HepG2 (cell line): ENCODE results near the gene RYR2. TPM values are rescaled to one million over a fixed set of nuclear protein-coding genes. Genes with fewer than 3 reads are reported as not detected.
A peak's percentile ranks its signal among the peaks of the same experiment; 100 is the strongest.

Source experiments
- ATAC-seq: fragments of 200-7000 bp; cut with Tn5 transposase; 3 replicates; pipeline ENCODE4 v1.9.1; 2020; ENCODE audit warnings: mild to moderate bottlenecking, moderate library complexity
- BruUV-seq: library from RNA; stranded (reverse); fragments of 400-500 nt; replicated peaks from 2 replicates; lab custom pipeline; 2021; lab: Mats Ljungman, UMichigan
- CTCF ChIA-PET: fragments of 300-600 bp; formaldehyde crosslinking; extraction: SDS; loops from one replicate; lab custom pipeline; 2021; ENCODE audit warnings: low total read pairs, inconsistent platforms, low intra/inter-chr PET ratio; lab: Yijun Ruan, JAX
- POLR2A ChIA-PET: fragments of 350-600 bp; sonication (Branson Sonifier 250); formaldehyde crosslinking; loops from one replicate; lab custom pipeline; 2020; ENCODE audit warnings: antibody characterized with exemption, inconsistent platforms; lab: Yijun Ruan, JAX
- DNase-seq: peaks from one replicate; pipeline ENCODE4 v3.0.0-alpha.2; 2015; ENCODE audit warnings: low spot score
- FAIRE-seq: peaks from 3 replicates; lab custom pipeline; 2011; peaks lifted over from hg19 to GRCh38; lab: Jason Lieb, UNC
- H2AFZ ChIP-seq: one replicate; pipeline ENCODE4 v1.6.1; 2011; ENCODE audit warnings: low read length, inconsistent platforms
- H3K27ac ChIP-seq: fragments of 300-600 bp; 3 replicates; pipeline ENCODE4 v1.8.0; 2011; ENCODE audit warnings: mixed run types, mild to moderate bottlenecking, mixed read lengths, low read length, inconsistent platforms; ENCODE audit not compliant: insufficient read depth; ENCODE audit errors: extremely low read length
- H3K27me3 ChIP-seq, 2 experiments: fragments of 200-600 bp in 1 of 2; 2 replicates in 1 of 2; 3 replicates in 1 of 2; pipeline versions ENCODE4 v1.6.0 to v1.8.0; 2011; ENCODE audit warnings: low read length in 2 of 2, mild to moderate bottlenecking in 2 of 2, moderate library complexity in 2 of 2, inconsistent platforms in 1 of 2; ENCODE audit not compliant: insufficient read depth in 2 of 2, control insufficient read depth in 1 of 2
- H3K36me3 ChIP-seq, 2 experiments: fragments of 200-600 bp in 1 of 2; replicated peaks in 1 of 2; 2 replicates in 1 of 2; 3 replicates in 1 of 2; pipeline versions ENCODE4 v1.5.1 to v1.8.0; 2011; ENCODE audit warnings: low read length in 2 of 2, inconsistent platforms in 1 of 2; ENCODE audit not compliant: insufficient read depth in 2 of 2, control insufficient read depth in 1 of 2
- H3K4me1 ChIP-seq: 2 replicates; pipeline ENCODE4 v1.5.1; 2012; ENCODE audit warnings: low read length, inconsistent platforms; ENCODE audit not compliant: insufficient read depth
- H3K4me2 ChIP-seq: 2 replicates; pipeline ENCODE4 v1.6.0; 2011; ENCODE audit warnings: low read depth, low read length, inconsistent platforms
- H3K4me3 ChIP-seq, 3 experiments: fragments of 200-600 bp in 1 of 3; sonication (generic), shearing (Covaris generic) in 1 of 3; replicated peaks in 1 of 3; 2 replicates each; pipeline ENCODE4 v1.5.1; 2011 to 2016; ENCODE audit warnings: low read length in 3 of 3, inconsistent platforms in 2 of 3, low read depth in 2 of 3, mild to moderate bottlenecking in 2 of 3, control low read depth in 1 of 3, mixed read lengths in 1 of 3; ENCODE audit not compliant: insufficient read depth in 1 of 3
- H3K79me2 ChIP-seq: one replicate; pipeline ENCODE4 v1.6.1; 2011; ENCODE audit warnings: low read length, inconsistent platforms; ENCODE audit not compliant: insufficient read depth
- H3K9ac ChIP-seq: 2 replicates; pipeline ENCODE4 v1.6.0; 2011; ENCODE audit warnings: mild to moderate bottlenecking, low read depth, low read length, inconsistent platforms; ENCODE audit not compliant: insufficient read depth
- H3K9me3 ChIP-seq: 2 replicates; pipeline ENCODE4 v1.5.1; 2012; ENCODE audit warnings: mild to moderate bottlenecking, low read length
- H4K20me1 ChIP-seq: 2 replicates; pipeline ENCODE4 v1.6.0; 2011; ENCODE audit warnings: inconsistent platforms, mild to moderate bottlenecking, low read length, moderate library complexity; ENCODE audit not compliant: insufficient read depth
- AKNA ChIP-seq: sonication (generic); formaldehyde crosslinking; IDR thresholded peaks from 2 replicates; pipeline ENCODE4 v1.4.0; 2020; ENCODE audit warnings: missing genetic modification reagents, borderline replicate concordance
- CEBPG ChIP-seq: IDR thresholded peaks from 2 replicates; pipeline ENCODE4 v1.6.1; 2016
- GZF1 ChIP-seq: sonication (generic); formaldehyde crosslinking; IDR thresholded peaks from 2 replicates; pipeline ENCODE4 v1.5.1; 2020; ENCODE audit warnings: mild to moderate bottlenecking, missing genetic modification reagents
- HMGXB3 ChIP-seq: sonication (generic); formaldehyde crosslinking; IDR thresholded peaks from 2 replicates; pipeline ENCODE4 v1.4.0; 2020; ENCODE audit warnings: missing genetic modification reagents, borderline replicate concordance
- MED8 ChIP-seq: sonication (generic); formaldehyde crosslinking; IDR thresholded peaks from 2 replicates; pipeline ENCODE4 v1.8.1; 2023; ENCODE audit warnings: mild to moderate bottlenecking, missing genetic modification reagents; ENCODE audit not compliant: insufficient replicate concordance
- ZNF180 ChIP-seq: sonication (generic); formaldehyde crosslinking; IDR thresholded peaks from 2 replicates; pipeline ENCODE4 v1.4.0; 2020; ENCODE audit warnings: low read depth, missing genetic modification reagents, borderline replicate concordance
- ZNF337 ChIP-seq: sonication (generic); formaldehyde crosslinking; IDR thresholded peaks from 2 replicates; pipeline ENCODE4 v1.5.1; 2020; ENCODE audit warnings: missing genetic modification reagents, low read depth, mild to moderate bottlenecking, borderline replicate concordance
- ZNF550 ChIP-seq: sonication (generic); formaldehyde crosslinking; IDR thresholded peaks from 2 replicates; pipeline ENCODE4 v1.4.0; 2020; ENCODE audit warnings: mild to moderate bottlenecking, missing genetic modification reagents, borderline replicate concordance
- whole genome bisulfite sequencing: methylation state at CpG from one replicate; pipeline ENCODE4 v1.1.6; 2017; ENCODE audit warnings: low lambda C conversion rate; 5-methylcytosine and 5-hydroxymethylcytosine counted together
- in situ Hi-C: cut with HindIII; loops from 2 replicates; pipeline ENCODE4 v1.10.0; 2017; ENCODE audit warnings: low pct_unique_long_range_greater_than_20kb; ENCODE audit not compliant: extremely low pct_ligation_motif_present
- intact Hi-C: fragments of 100-400 bp; cut with micrococcal nuclease; formaldehyde crosslinking; loops from one replicate; pipeline ENCODE4 v1.10.0; 2022; ENCODE audit not compliant: unreplicated experiment
- polyA plus RNA-seq, 8 experiments: library from polyadenylated mRNA; depleted of rRNA in 3 of 8; stranded (reverse) in 7 of 8; unstranded in 1 of 8; fragments of >200 nt; fragmentation: Illumina TruSeq in 4 of 8; extraction: Trizol in 4 of 8; gene quantifications; 2 replicates each; pipeline versions ENCODE4 v1.2.1 to v1.2.3, GENCODE V29; 2011 to 2016; ENCODE audit warnings: low read depth in 4 of 8, missing spikeins in 1 of 8, mixed read lengths in 1 of 8; ENCODE audit not compliant: insufficient read depth in 1 of 8
- total RNA-seq, 5 experiments: library from RNA; depleted of rRNA; stranded (reverse); fragments of >200 nt; fragmentation: Illumina TruSeq; extraction: Trizol; gene quantifications; 2 replicates each; pipeline ENCODE4 v1.2.3, GENCODE V29; 2016; ENCODE audit warnings: low read depth in 1 of 5
- TF ChIP-seq, protein P1 (sequence below): sonication (generic); formaldehyde crosslinking; IDR thresholded peaks from 2 replicates; pipeline ENCODE4 v1.8.0; 2022; ENCODE audit warnings: mild to moderate bottlenecking, missing genetic modification reagents
- TF ChIP-seq, protein P2 (sequence below): sonication (generic); formaldehyde crosslinking; IDR thresholded peaks from 2 replicates; pipeline ENCODE4 v1.4.0; 2020; ENCODE audit warnings: missing genetic modification reagents

RYR2 gene
- total and polyA plus RNA-seq, 2 of the 13 experiments (the other 11 are each of a cell fraction or from before 2014, with no cell fraction given), result not detected

DNA sequence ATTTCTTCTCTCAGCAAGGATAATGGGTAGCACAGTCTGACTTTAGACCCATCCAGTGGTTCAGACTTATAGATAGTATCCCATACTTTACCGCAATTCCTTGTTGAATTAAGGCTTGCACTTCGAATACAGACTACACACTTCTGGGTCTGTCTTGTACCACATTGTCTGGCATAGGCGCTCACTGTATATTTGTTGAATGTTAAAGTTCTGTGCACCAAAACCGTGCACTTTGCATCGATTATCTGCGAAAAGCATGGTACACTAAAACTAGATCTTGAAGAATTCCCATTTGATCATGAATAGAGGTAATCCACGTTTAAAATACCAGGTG is 556 bp upstream of the RYR2 start:
- no peaks in the 10 kb centered on the region for H4K20me1 ChIP-seq
- no peak for DNase-seq
- no peaks in the 10 kb centered on the region for H3K9me3 ChIP-seq
- in situ Hi-C loops, result no loop called here
- BruUV-seq, result no TSS peak
- H3K4me3 ChIP-seq, result no peak overlapping the region; a peak in 1 of 6 replicates
- POLR2A ChIA-PET, result no interaction called here
- peaks cover 0 to 31% of the 10 kb centered on the region in 2 experiments; a peak in 2 of 5 replicates for H3K27me3 ChIP-seq
- WGBS, result 46% methylated on average over 7 of the region's 7 CpGs
- H3K4me2 ChIP-seq, result peak overlapping the region; percentile 63
- no peak overlapping the region for H3K27ac ChIP-seq
- H3K36me3 ChIP-seq, result no peaks in the 10 kb centered on the region
- H3K79me2 ChIP-seq, result no peaks in the 10 kb centered on the region
- no peak; the same call in 2 of the 3 replicates for ATAC-seq
- TF ChIP-seq ZNF337 (no peak), GZF1 (CRISPR knock-in tag) (peak; percentile 64; the same call in 1 of the 2 replicates), HMGXB3 (CRISPR knock-in tag) (no peak), CEBPG (CRISPR knock-in tag) (peak; percentile 77; the same call in 1 of the 2 replicates), AKNA (no peak), ZNF180 (no peak), MED8 (CRISPR knock-in tag) (no peak), ZNF550 (CRISPR knock-in tag) (no peak)
- TF ChIP-seq, protein P1, sequence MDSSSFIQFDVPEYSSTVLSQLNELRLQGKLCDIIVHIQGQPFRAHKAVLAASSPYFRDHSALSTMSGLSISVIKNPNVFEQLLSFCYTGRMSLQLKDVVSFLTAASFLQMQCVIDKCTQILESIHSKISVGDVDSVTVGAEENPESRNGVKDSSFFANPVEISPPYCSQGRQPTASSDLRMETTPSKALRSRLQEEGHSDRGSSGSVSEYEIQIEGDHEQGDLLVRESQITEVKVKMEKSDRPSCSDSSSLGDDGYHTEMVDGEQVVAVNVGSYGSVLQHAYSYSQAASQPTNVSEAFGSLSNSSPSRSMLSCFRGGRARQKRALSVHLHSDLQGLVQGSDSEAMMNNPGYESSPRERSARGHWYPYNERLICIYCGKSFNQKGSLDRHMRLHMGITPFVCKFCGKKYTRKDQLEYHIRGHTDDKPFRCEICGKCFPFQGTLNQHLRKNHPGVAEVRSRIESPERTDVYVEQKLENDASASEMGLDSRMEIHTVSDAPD (CRISPR knock-in tag), result no peak
- TF ChIP-seq, protein P2, sequence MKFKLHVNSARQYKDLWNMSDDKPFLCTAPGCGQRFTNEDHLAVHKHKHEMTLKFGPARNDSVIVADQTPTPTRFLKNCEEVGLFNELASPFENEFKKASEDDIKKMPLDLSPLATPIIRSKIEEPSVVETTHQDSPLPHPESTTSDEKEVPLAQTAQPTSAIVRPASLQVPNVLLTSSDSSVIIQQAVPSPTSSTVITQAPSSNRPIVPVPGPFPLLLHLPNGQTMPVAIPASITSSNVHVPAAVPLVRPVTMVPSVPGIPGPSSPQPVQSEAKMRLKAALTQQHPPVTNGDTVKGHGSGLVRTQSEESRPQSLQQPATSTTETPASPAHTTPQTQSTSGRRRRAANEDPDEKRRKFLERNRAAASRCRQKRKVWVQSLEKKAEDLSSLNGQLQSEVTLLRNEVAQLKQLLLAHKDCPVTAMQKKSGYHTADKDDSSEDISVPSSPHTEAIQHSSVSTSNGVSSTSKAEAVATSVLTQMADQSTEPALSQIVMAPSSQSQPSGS (CRISPR knock-in tag), result no peak
- TF ChIP-seq, all 625 proteins: peak for 2
- H2AFZ ChIP-seq, result no peak overlapping the region
- no peak for FAIRE-seq
- CTCF ChIA-PET, result no interaction called here
- intact Hi-C loops, result no loop called here
- no peaks in the 10 kb centered on the region for H3K4me1 ChIP-seq
- no peak overlapping the region for H3K9ac ChIP-seq
